ENCODE measurements around the gene IMMT.
"Not testable (repeated sequence)": the region's sequence is repeated elsewhere in the genome, so short reads cannot be mapped to it uniquely, and the experiment has no call there.

The IMMT gene

GRCh38 chr2:86225581-86225980 lies 30.3 kb upstream of the IMMT start:
- DNase-seq, result no peak

GRCh38 chr2:86224645-86225355 lies 29.5 kb upstream of the IMMT start:
- DNase-seq, result no peak

GRCh38 chr2:86223927-86224560 lies 28.8 kb upstream of the IMMT start:
- DNase-seq, result no peak

GRCh38 chr2:86223140-86223926 lies 28.1 kb upstream of the IMMT start:
- DNase-seq, result no peak

- DNase-seq, result no peak
Observed at GRCh38 chr2:86221066-86221684, 25.9 kb upstream of the IMMT start.

GRCh38 chr2:86219896-86220295 lies 24.6 kb upstream of the IMMT start:
- DNase-seq, result no peak

GRCh38 chr2:86218124-86218523 lies 22.9 kb upstream of the IMMT start:
- DNase-seq, result no peak

- no peak for DNase-seq
Observed at GRCh38 chr2:86216575-86217555, 21.6 kb upstream of the IMMT start.

- DNase-seq, result no peak
Observed at GRCh38 chr2:86214503-86214832, 19.2 kb upstream of the IMMT start.

GRCh38 chr2:86213699-86214502 lies 18.6 kb upstream of the IMMT start:
- no peak for DNase-seq

GRCh38 chr2:86213056-86213455 lies 17.8 kb upstream of the IMMT start:
- no peak for DNase-seq

- DNase-seq, result no peak
Observed at GRCh38 chr2:86211796-86212188, 16.5 kb upstream of the IMMT start.

- DNase-seq, result no peak
Observed at GRCh38 chr2:86211033-86211795, 16.0 kb upstream of the IMMT start.

- no peak for DNase-seq
Observed at GRCh38 chr2:86204458-86204857, 9.2 kb upstream of the IMMT start.

GRCh38 chr2:86203614-86204013 lies 8.4 kb upstream of the IMMT start:
- DNase-seq, result no peak

GRCh38 chr2:86202702-86203101 lies 7.4 kb upstream of the IMMT start:
- DNase-seq, result no peak

GRCh38 chr2:86202336-86202692 lies 7.1 kb upstream of the IMMT start:
- DNase-seq, result no peak

GRCh38 chr2:86201671-86202335 lies 6.5 kb upstream of the IMMT start:
- DNase-seq, result no peak

- not testable (repeated sequence) for DNase-seq
Observed at GRCh38 chr2:86200564-86200963, 5.3 kb upstream of the IMMT start.

GRCh38 chr2:86199834-86200177 lies 4.5 kb upstream of the IMMT start:
- no peak for DNase-seq

All from DMS 273 treated with DMSO at 0.1 percent for 48 hours (cell line).